GM21619 (cell line): ENCODE measurements around the gene NTSR2.

Source experiments
- ATAC-seq: cut with Tn5 transposase; IDR thresholded peaks from one replicate; pipeline ENCODE4 v1.9.1; 2021; ENCODE audit not compliant: unreplicated experiment

NTSR2 gene

GRCh38 chr2:11669454-11670291 lies at the start of gene NTSR2:
Gene NTSR2, minus strand, starts transcription at chr2:11670195. Its CDS starts 66 bp downstream, at chr2:11670129.
- ATAC-seq: no peak

- ATAC-seq: no peak
These were observed 49.4 kb upstream of the NTSR2 start for GRCh38 chr2:11719230-11719977.

- no peak for ATAC-seq
These were observed 48.6 kb upstream of the NTSR2 start for GRCh38 chr2:11718606-11719005.

- ATAC-seq: no peak
These were observed 47.6 kb upstream of the NTSR2 start for GRCh38 chr2:11717623-11718022.

GRCh38 chr2:11716689-11717321 lies 46.8 kb upstream of the NTSR2 start:
- no peak for ATAC-seq

GRCh38 chr2:11715987-11716652 lies 46.1 kb upstream of the NTSR2 start:
- ATAC-seq: no peak

GRCh38 chr2:11713815-11714214 lies 43.8 kb upstream of the NTSR2 start:
- no peak for ATAC-seq

GRCh38 chr2:11712866-11713265 lies 42.9 kb upstream of the NTSR2 start:
- ATAC-seq: no peak

GRCh38 chr2:11711751-11712150 lies 41.8 kb upstream of the NTSR2 start:
- no peak for ATAC-seq

- ATAC-seq: no peak
These were observed 41.3 kb upstream of the NTSR2 start for GRCh38 chr2:11711354-11711716.

- ATAC-seq: no peak
These were observed 40.8 kb upstream of the NTSR2 start for GRCh38 chr2:11710632-11711353.

GRCh38 chr2:11710210-11710609 lies 40.2 kb upstream of the NTSR2 start:
- no peak for ATAC-seq

GRCh38 chr2:11709293-11709692 lies 39.3 kb upstream of the NTSR2 start:
- no peak for ATAC-seq

GRCh38 chr2:11708106-11708505 lies 38.1 kb upstream of the NTSR2 start:
- ATAC-seq: no peak

- no peak for ATAC-seq
These were observed 35.7 kb upstream of the NTSR2 start for GRCh38 chr2:11705711-11706110.

GRCh38 chr2:11705063-11705462 lies 35.1 kb upstream of the NTSR2 start:
- no peak for ATAC-seq

GRCh38 chr2:11703700-11704099 lies 33.7 kb upstream of the NTSR2 start:
- ATAC-seq: no peak

- ATAC-seq: no peak
These were observed 33.0 kb upstream of the NTSR2 start for GRCh38 chr2:11702946-11703345.

- ATAC-seq: no peak
These were observed 31.8 kb upstream of the NTSR2 start for GRCh38 chr2:11701751-11702301.

- no peak for ATAC-seq
These were observed 31.2 kb upstream of the NTSR2 start for GRCh38 chr2:11701206-11701605.
